HG02610 (cell line): Measurements from ENCODE around the gene NOL9.
"Not testable (repeated sequence)": the region's sequence is repeated elsewhere in the genome, so short reads cannot be mapped to it uniquely, and the experiment has no call there.

Experiments
- ATAC-seq: cut with Tn5 transposase; IDR thresholded peaks from one replicate; pipeline ENCODE4 v1.9.1; 2021; ENCODE audit warnings: mild to moderate bottlenecking, moderate library complexity; ENCODE audit not compliant: unreplicated experiment

Gene NOL9

GRCh38 chr1:6574025-6574620 lies 19.8 kb upstream of the NOL9 start:
- no peak for ATAC-seq

DNA sequence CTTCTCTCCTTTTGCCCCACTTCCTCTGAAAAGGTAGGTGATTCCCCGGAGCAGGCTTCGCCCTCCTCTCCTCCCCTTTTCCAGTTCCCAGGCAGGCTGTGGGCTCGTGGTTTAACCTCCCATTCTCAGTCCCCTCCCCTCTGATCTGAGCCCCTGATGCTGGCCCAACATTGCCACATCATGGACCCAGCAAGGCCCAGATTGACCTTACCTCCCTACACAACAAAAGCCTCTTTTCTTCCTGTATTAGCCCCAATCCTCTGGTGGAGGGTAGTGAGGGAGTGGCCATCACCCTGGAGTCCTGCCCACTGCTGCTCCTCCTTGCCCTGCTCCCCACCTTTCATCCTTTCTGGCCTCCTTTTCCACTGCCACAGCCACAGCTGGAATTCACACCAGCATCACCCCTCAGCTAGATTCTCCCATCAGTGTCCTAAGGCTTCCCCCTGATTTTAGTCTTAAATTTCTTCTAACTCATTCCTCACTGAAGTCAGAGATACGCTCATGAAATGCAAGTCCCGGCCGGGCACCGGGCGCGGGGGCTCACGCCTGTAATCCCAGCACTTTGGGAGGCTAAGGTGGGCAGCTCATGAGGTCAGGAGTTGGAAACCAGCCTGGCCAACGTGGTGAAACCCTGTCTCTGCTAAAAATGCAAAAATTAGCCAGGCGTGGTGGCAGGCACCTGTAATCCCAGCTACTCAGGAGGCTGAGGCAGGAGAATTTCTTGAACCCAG lies 18.5 kb upstream of the NOL9 start:
- no peak for ATAC-seq

DNA sequence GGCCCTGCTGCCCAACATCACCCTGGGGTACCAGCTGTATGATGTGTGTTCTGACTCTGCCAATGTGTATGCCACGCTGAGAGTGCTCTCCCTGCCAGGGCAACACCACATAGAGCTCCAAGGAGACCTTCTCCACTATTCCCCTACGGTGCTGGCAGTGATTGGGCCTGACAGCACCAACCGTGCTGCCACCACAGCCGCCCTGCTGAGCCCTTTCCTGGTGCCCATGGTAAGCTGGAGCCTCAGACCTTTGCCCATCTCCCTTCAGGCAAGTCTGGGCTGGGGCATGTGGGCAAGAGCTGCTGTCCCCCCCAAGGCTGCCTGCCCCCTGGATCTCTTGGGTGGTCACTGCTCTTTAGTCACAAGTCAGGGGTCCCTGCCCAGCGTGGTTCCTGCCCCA lies 16.7 kb upstream of the NOL9 start:
- no peak for ATAC-seq

GRCh38 chr1:6570100-6570499 lies 15.8 kb upstream of the NOL9 start:
- no peak for ATAC-seq

DNA sequence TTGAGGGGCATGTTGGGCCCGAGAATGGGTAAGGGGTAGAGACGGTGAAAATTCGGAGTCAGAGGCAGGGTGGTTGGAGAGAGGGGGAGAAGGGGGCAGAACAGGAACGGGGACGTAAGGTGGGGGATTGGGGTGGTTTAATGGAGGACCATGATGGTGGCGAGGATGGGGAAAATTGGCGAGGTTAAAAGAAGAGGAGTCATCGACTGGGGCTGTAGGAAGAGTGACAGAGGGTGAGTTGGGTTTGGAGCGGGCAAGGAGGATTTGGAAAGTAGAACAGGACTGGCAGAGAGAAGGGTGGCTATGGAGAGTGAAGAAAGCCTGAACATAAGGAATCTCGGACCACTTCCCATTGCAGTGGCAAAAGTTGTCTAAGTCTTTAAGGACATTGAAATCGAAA lies 14.7 kb upstream of the NOL9 start:
- ATAC-seq, result no peak

GRCh38 chr1:6560267-6560666 lies 6.0 kb upstream of the NOL9 start:
- ATAC-seq, result no peak

DNA sequence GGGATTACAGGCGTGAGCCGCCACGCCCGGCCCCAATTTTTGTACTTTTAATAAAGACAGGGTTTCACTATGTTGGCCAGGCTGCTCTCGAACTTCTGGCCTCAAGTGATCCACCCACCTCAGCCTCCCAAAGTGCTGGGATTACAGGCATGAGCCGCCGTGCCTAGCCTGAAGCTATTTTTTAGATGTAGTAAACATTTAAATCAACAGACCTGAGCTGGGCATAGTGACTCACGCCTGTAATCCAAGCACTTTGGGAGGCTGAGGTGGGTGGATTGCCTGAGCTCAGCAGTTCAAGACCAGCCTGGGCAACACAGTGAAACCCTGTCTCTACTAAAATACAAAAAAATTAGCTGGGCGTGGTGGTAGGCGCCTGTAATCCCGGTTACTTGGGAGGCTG lies 4.8 kb upstream of the NOL9 start:
- ATAC-seq, result not testable (repeated sequence)

GRCh38 chr1:6557597-6557996 lies 3.3 kb upstream of the NOL9 start:
- ATAC-seq, result no peak

- no peak for ATAC-seq
These were observed 830 bp upstream of the NOL9 start, which contains the start of gene TAS1R1 for GRCh38 chr1:6554907-6555778. TAS1R1 (plus strand) TSS chr1:6555307; CDS start chr1:6555374, 67 bp downstream.

- no peak for ATAC-seq
These were observed 7.0 kb downstream of the NOL9 start for GRCh38 chr1:6547301-6547700.

GRCh38 chr1:6546326-6546725 lies 8.0 kb downstream of the NOL9 start:
- no peak for ATAC-seq

GRCh38 chr1:6545276-6546112 lies 8.8 kb downstream of the NOL9 start:
- no peak for ATAC-seq

DNA sequence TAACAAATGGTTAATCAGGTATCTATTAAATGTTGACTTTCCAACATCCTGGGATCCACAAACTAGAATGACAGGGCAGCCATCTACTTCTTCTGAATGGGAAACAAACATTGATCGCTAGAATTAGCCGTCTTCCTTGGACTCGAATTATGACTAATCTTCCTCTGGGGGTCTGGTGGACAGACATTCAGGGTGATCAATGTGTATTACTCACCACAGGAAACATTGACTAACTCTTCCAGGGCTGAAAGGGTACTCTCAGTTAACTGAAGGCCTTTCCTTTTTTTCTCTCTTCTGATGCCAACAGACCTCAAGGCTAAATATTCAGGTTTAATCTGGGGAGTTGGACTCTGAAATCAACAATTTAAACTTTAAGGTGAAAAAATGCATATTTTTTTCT lies 9.5 kb downstream of the NOL9 start:
- no peak for ATAC-seq

GRCh38 chr1:6538956-6539355 lies 15.4 kb downstream of the NOL9 start:
- no peak for ATAC-seq

GRCh38 chr1:6536291-6536690 lies 18.0 kb downstream of the NOL9 start:
- no peak for ATAC-seq

- ATAC-seq, result no peak
These were observed 19.1 kb downstream of the NOL9 start for GRCh38 chr1:6535214-6535613.

DNA sequence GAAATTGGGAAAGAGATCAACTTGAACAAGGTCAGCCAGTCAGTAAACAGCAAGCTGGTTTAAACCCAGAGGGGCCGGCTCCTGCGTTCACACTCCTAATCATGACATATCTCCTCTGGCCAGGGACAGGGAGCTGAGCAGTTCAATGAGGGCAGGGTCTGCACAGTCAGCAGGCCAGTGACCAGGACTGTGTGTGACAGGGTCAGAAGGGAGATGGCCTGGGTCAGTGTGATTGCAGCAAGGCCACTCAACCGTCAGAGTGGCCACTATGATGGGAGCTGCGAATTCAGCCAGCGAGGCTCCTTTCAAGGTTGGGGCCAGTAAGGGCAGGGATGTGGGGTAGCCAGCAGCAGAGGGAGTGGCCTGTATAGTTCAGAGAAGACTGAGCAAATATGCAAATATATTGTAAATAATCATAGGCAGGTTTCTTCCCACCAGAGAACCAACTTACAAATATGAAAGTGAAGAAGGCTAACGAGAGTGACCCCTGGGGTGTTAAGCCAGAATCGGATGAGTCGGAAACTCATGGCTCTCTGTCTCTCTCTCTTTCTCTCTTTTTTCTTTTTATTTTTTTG lies 20.0 kb downstream of the NOL9 start:
- ATAC-seq, result no peak

DNA sequence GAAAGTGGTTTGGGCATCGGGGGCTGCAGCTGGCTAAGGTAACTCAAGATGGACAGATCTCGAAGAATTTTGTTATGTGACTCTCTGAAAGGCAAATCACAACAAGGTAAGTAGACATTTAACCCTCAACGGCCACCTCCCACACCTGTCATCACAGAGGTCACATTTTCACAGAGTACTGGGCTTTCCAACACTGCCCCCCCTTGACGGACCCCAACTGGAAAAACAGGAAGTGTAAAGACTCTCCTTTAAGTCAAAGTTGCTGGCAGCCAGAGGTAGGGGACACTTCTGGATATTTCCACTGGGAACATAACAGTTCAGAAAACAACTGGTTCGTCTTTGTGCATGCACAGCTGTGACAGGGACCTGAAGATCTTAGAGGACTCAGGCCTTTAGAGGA lies 22.3 kb downstream of the NOL9 start:
- no peak for ATAC-seq

DNA sequence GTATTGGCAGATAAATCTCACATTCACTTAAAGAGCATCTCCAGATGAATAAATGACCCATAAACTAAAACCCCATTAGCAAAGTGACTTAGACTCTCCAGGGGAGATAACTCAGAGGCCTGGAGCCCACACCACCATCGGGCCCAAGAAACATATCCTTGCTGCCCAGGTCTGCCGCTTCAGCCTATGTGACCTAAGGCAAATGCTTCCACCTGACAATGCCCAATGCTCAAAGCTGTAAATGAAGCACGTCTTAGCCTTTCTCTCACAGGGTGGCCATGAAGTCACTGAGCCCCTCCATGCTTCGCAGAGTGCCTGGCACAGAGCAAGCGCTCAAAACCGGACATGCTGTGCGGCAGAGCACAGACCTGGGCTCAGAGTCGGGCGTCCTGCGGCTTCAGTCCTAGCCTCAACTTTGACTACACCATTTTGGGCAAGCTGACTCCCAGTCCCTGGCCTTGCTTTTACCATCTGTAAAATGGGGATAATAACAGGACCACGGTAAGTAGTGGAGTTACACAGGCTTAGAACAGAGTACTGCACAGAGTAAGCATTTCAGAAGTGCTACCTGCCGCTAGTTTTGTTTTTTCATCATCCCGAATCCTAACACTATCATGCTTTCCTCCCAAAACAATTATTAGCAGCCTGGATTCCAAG lies 23.7 kb downstream of the NOL9 start:
- no peak for ATAC-seq

GRCh38 chr1:6528492-6528891 lies 25.8 kb downstream of the NOL9 start:
- ATAC-seq, result no peak
